MM.1S (cell line): ENCODE data around the gene ELN.

Experiments
- DNase-seq: peaks from one replicate; pipeline ENCODE4 v3.0.0-alpha.2; 2015
- H2AFZ ChIP-seq: fragments of 300-600 bp; sonication (generic); 2 replicates; pipeline ENCODE4 v1.6.0; 2016; ENCODE audit warnings: antibody characterized with exemption, low read length
- H3F3A ChIP-seq: fragments of 300-600 bp; sonication (generic); 2 replicates; pipeline ENCODE4 v1.6.1; 2016; ENCODE audit warnings: mild to moderate bottlenecking, antibody characterized with exemption, low read length, moderate library complexity, mixed read lengths; ENCODE audit not compliant: insufficient read depth
- H3K27ac ChIP-seq: fragments of 300-600 bp; sonication (generic); 2 replicates; pipeline ENCODE4 v1.5.1; 2016; ENCODE audit warnings: mild to moderate bottlenecking, low read length
- H3K27me3 ChIP-seq: fragments of 300-600 bp; sonication (generic); replicated peaks from 2 replicates; pipeline ENCODE4 v1.6.0; 2016; ENCODE audit warnings: low read length; ENCODE audit not compliant: insufficient read depth
- H3K36me3 ChIP-seq: fragments of 300-600 bp; sonication (generic); replicated peaks from 2 replicates; pipeline ENCODE4 v1.6.1; 2016; ENCODE audit warnings: mild to moderate bottlenecking, low read length, mixed read lengths; ENCODE audit not compliant: insufficient read depth
- H3K4me1 ChIP-seq: fragments of 300-600 bp; sonication (generic); 2 replicates; pipeline ENCODE4 v1.6.1; 2016; ENCODE audit warnings: low read length, mixed read lengths
- H3K4me2 ChIP-seq: fragments of 300-600 bp; sonication (generic); 2 replicates; pipeline ENCODE4 v1.6.0; 2016; ENCODE audit warnings: low read depth, low read length
- H3K4me3 ChIP-seq: fragments of 300-600 bp; sonication (generic); 2 replicates; pipeline ENCODE4 v1.5.1; 2016; ENCODE audit warnings: low read length, mixed read lengths
- H3K79me2 ChIP-seq: fragments of 300-600 bp; sonication (generic); 2 replicates; pipeline ENCODE4 v1.6.1; 2016; ENCODE audit warnings: mixed run types, low read length, mixed read lengths
- H3K9ac ChIP-seq: fragments of 300-600 bp; sonication (generic); 2 replicates; pipeline ENCODE4 v1.6.1; 2016; ENCODE audit warnings: low read length, mixed read lengths
- H3K9me2 ChIP-seq: fragments of 300-600 bp; sonication (generic); replicated peaks from 2 replicates; pipeline ENCODE4 v1.6.1; 2016; ENCODE audit warnings: mild to moderate bottlenecking, low read length, mixed read lengths; ENCODE audit not compliant: insufficient read depth
- H3K9me3 ChIP-seq: fragments of 300-600 bp; sonication (generic); replicated peaks from 2 replicates; pipeline ENCODE4 v1.6.1; 2016; ENCODE audit warnings: mild to moderate bottlenecking, low read length, mixed read lengths; ENCODE audit not compliant: insufficient read depth
- H4K20me1 ChIP-seq: fragments of 300-600 bp; sonication (generic); 2 replicates; pipeline ENCODE4 v1.6.1; 2016; ENCODE audit warnings: mild to moderate bottlenecking, low read length, moderate library complexity, mixed read lengths; ENCODE audit not compliant: insufficient read depth
- CTCF ChIP-seq: fragments of 300-600 bp; sonication (generic); IDR thresholded peaks from 2 replicates; pipeline ENCODE4 v1.5.1; 2016; ENCODE audit warnings: antibody characterized with exemption, low read length, mixed read lengths
- EZH2 ChIP-seq: fragments of 300-600 bp; sonication (generic); optimal IDR thresholded peaks from 2 replicates; pipeline ENCODE3; 2017; ENCODE audit warnings: low read depth, mild to moderate bottlenecking, antibody characterized with exemption, low read length, mixed read lengths
- EZH2phosphoT487 ChIP-seq: fragments of 300-600 bp; sonication (generic); IDR thresholded peaks from 2 replicates; pipeline ENCODE4 v1.6.1; 2018; ENCODE audit warnings: antibody characterized with exemption, low read length

ELN gene

DNA sequence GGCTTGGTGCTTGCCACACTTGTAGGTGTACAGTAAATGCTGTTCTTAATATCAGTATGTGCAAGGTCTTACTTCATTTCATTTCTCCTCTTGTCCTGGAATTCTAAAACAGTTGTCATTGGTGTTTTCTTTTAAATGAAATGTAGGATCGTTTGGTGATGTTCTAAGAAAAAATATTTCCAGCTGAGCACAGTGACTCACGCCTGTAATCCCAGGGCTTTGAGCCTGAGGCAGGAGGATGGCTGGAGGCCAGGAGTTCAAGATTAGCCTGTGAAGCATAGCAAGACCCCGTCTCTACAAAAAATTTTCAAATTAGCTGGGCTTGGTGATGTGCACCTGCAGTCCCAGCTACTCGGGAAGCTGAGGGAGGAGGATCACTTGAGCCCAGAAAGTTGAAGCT is 32.6 kb upstream of the ELN start:
- no peak overlapping the region for H3K4me3 ChIP-seq
- no peaks in the 10 kb centered on the region for H3K36me3 ChIP-seq
- no peak overlapping the region for H3K4me2 ChIP-seq
- no peak for DNase-seq
- H2AFZ ChIP-seq, result no peak overlapping the region
- no peaks in the 10 kb centered on the region; the same call in 1 of the 2 replicates for H3K27me3 ChIP-seq
- no peaks in the 10 kb centered on the region for H3K79me2 ChIP-seq
- no peaks in the 10 kb centered on the region for H3K4me1 ChIP-seq
- no peaks in the 10 kb centered on the region for H3F3A ChIP-seq
- H3K9me2 ChIP-seq, result no peaks in the 10 kb centered on the region
- H3K9ac ChIP-seq, result no peak overlapping the region
- no peaks in the 10 kb centered on the region for H4K20me1 ChIP-seq
- no peak overlapping the region for H3K27ac ChIP-seq
- no peaks in the 10 kb centered on the region for H3K9me3 ChIP-seq
- TF ChIP-seq EZH2phosphoT487 (no peak), EZH2 (no peak), CTCF (no peak)

DNA sequence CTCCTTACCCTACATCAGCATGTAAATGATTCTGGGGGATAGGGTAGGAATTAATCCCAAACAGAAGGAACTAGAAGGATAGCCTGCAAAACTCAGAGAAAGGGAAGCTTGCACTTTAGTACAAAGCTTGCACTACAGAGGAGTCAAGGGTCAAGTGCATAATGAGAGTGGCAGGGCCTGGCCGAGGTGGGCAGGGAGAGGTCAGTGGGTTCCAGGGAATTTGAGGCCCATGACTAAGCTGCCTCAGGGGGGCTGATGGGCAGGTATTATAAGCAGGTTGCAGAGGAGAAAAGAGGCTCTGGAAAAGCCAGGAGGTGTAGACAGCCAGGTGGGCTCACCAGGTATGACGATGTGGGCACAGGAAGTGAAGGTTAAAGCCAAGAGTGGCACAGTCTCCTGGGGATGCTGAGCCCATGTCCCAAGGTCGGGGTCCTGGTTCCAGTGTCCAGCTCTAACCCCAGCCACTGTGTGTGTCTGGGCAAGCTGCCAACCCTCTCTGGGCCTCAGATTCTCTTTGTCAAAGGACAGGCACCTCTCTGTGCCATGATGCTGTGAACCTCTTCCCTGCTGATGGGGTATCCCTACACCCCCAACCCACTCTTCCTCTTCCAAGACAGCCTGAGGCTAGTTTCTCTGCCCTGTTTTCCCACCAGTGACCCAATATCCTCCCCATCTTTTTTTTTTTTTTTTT is 32.0 kb upstream of the ELN start:
- Histone ChIP-seq H3K27me3 (no peaks in the 10 kb centered on the region; the same call in 1 of the 2 replicates), H3F3A (no peaks in the 10 kb centered on the region), H3K9me2 (no peaks in the 10 kb centered on the region), H3K4me2 (no peak overlapping the region), H3K36me3 (no peaks in the 10 kb centered on the region), H3K4me3 (no peak overlapping the region), H3K9me3 (no peaks in the 10 kb centered on the region), H4K20me1 (no peaks in the 10 kb centered on the region), H3K27ac (no peak overlapping the region), H2AFZ (no peak overlapping the region), H3K9ac (no peak overlapping the region), H3K79me2 (no peaks in the 10 kb centered on the region), H3K4me1 (no peaks in the 10 kb centered on the region)
- no peak for DNase-seq
- TF ChIP-seq EZH2phosphoT487, result no peak
- TF ChIP-seq CTCF, result no peak
- no peak for TF ChIP-seq EZH2

DNA sequence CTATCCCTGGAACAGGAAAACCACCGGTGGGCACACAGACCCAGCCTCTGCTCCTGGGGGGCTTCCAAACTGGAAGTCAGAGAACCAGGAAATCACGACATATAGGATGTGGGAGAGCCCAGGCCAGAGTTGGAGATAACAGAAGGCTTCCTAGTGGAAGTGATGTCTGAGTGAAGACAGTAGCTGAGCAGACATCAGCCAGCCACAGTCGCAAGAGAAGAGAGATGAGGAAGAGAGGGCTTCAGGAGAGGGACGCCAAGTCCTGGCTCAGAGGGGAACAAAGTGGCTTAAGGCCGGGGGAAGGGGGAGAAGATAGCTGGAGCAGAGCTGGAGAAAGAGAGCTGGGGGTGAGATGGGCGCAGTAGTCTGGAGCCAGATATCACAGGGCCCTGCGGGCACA is 30.9 kb upstream of the ELN start:
- no peaks in the 10 kb centered on the region for H3K36me3 ChIP-seq
- H3K27me3 ChIP-seq, result no peaks in the 10 kb centered on the region; the same call in 1 of the 2 replicates
- H3K4me1 ChIP-seq, result peaks cover 3% of the 10 kb centered on the region; the same call in 1 of the 2 replicates
- H4K20me1 ChIP-seq, result no peaks in the 10 kb centered on the region
- TF ChIP-seq EZH2 (no peak), EZH2phosphoT487 (no peak), CTCF (no peak)
- H3K4me2 ChIP-seq, result no peak overlapping the region
- H3K4me3 ChIP-seq, result no peak overlapping the region
- H3K27ac ChIP-seq, result no peak overlapping the region
- no peaks in the 10 kb centered on the region for H3K79me2 ChIP-seq
- no peaks in the 10 kb centered on the region for H3F3A ChIP-seq
- DNase-seq, result no peak
- H3K9me3 ChIP-seq, result no peaks in the 10 kb centered on the region
- H3K9me2 ChIP-seq, result no peaks in the 10 kb centered on the region
- H3K9ac ChIP-seq, result no peak overlapping the region
- no peak overlapping the region for H2AFZ ChIP-seq
